Activated CD8-positive, alpha-beta T cell treated with anti-CD3 and anti-CD28 coated beads for 36 hours (primary cell): ENCODE data around the gene KRT73. TPM values are rescaled to one million over a fixed set of nuclear protein-coding genes. Genes with fewer than 3 reads are reported as not detected.
A peak's percentile ranks its signal among the peaks of the same experiment; 100 is the strongest.

ENCODE experiments used
- ATAC-seq: fragments of 200-7000 bp; cut with Tn5 transposase; one replicate; pipeline ENCODE4 v1.10.0; 2021; ENCODE audit warnings: mild to moderate bottlenecking, moderate library complexity
- CTCF ChIA-PET: fragments of 350-600 bp; sonication (Branson Sonifier 250); formaldehyde crosslinking; loops from one replicate; lab custom pipeline; 2021; ENCODE audit warnings: antibody characterized with exemption; lab: Charles Lee
- POLR2A ChIA-PET: fragments of 350-600 bp; sonication (Branson Sonifier 250); formaldehyde crosslinking; loops from one replicate; lab custom pipeline; 2021; ENCODE audit warnings: antibody characterized with exemption; lab: Charles Lee
- DNase-seq: peaks from one replicate; pipeline ENCODE4 v3.0.0-alpha.2; 2020
- H3K27ac Mint-ChIP-seq: one replicate; pipeline ENCODE4 v1.8.0; 2021; ENCODE audit warnings: mild to moderate bottlenecking, mixed read lengths
- H3K27me3 Mint-ChIP-seq: one replicate; pipeline ENCODE4 v1.8.0; 2021; ENCODE audit warnings: mixed read lengths
- H3K36me3 Mint-ChIP-seq: one replicate; pipeline ENCODE4 v1.8.0; 2021; ENCODE audit warnings: low read depth, mixed read lengths
- H3K4me1 Mint-ChIP-seq: one replicate; pipeline ENCODE4 v1.8.0; 2021; ENCODE audit warnings: low read depth, mixed read lengths
- H3K4me3 Mint-ChIP-seq: one replicate; pipeline ENCODE4 v1.8.0; 2021; ENCODE audit warnings: mild to moderate bottlenecking, moderate library complexity, mixed read lengths
- H3K9me3 Mint-ChIP-seq: one replicate; pipeline ENCODE4 v1.8.0; 2021; ENCODE audit warnings: mixed read lengths
- CTCF ChIP-seq: fragments of 200-600 bp; IDR thresholded peaks from one replicate; pipeline ENCODE4 v1.8.0; 2022; ENCODE audit warnings: antibody characterized with exemption, mild to moderate bottlenecking
- intact Hi-C: fragments of 100-400 bp; cut with micrococcal nuclease; formaldehyde crosslinking; loops from one replicate; pipeline ENCODE4 v1.10.0; 2022
- total RNA-seq, 2 experiments: library from RNA; stranded (reverse); gene quantifications; one replicate each; pipeline ENCODE4 v1.2.3, GENCODE V29; 2021

Gene KRT73
- total RNA-seq, 2 experiments from 2014 or later = 0.20 TPM; not detected in 1

GRCh38 chr12:52615208-52615868 lies 3.0 kb downstream of the KRT73 start:
- Mint-ChIP-seq H3K4me3 (peak overlapping the region; percentile 20), H3K27ac (peak overlapping the region; percentile 83), H3K36me3 (no peaks in the 10 kb centered on the region), H3K27me3 (no peaks in the 10 kb centered on the region), H3K4me1 (peaks cover 67% of the 10 kb centered on the region), H3K9me3 (no peaks in the 10 kb centered on the region)
- intact Hi-C loops = no loop called here
- ATAC-seq = peak; percentile 68
- CTCF ChIA-PET = no interaction called here
- POLR2A ChIA-PET = no interaction called here
- TF ChIP-seq CTCF = no peak
- DNase-seq = peak; percentile 54

GRCh38 chr12:52614381-52615207 lies 3.8 kb downstream of the KRT73 start:
- ChIA-PET CTCF (no interaction called here), POLR2A (no interaction called here)
- Mint-ChIP-seq H3K36me3 (no peaks in the 10 kb centered on the region), H3K4me3 (no peak overlapping the region), H3K27ac (peak overlapping the region; percentile 44), H3K9me3 (no peaks in the 10 kb centered on the region), H3K27me3 (no peaks in the 10 kb centered on the region), H3K4me1 (peaks cover 72% of the 10 kb centered on the region)
- no peak for TF ChIP-seq CTCF
- DNase-seq = no peak
- intact Hi-C loops = no loop called here
- ATAC-seq = peak; percentile 3

- ATAC-seq = no peak
- POLR2A ChIA-PET = no interaction called here
- no peaks in the 10 kb centered on the region for H3K36me3 Mint-ChIP-seq
- H3K4me3 Mint-ChIP-seq = no peak overlapping the region
- H3K27ac Mint-ChIP-seq = no peak overlapping the region
- CTCF ChIA-PET = no interaction called here
- peaks cover 82% of the 10 kb centered on the region for H3K4me1 Mint-ChIP-seq
- no peak for DNase-seq
- no peaks in the 10 kb centered on the region for H3K9me3 Mint-ChIP-seq
- TF ChIP-seq CTCF = no peak
- no peaks in the 10 kb centered on the region for H3K27me3 Mint-ChIP-seq
- intact Hi-C loops = no loop called here
Observed at GRCh38 chr12:52613384-52614030, 4.9 kb downstream of the KRT73 start.

GRCh38 chr12:52612431-52613383 lies 5.7 kb downstream of the KRT73 start:
- intact Hi-C loops = no loop called here
- H3K4me3 Mint-ChIP-seq = no peak overlapping the region
- no peak for TF ChIP-seq CTCF
- no peaks in the 10 kb centered on the region for H3K9me3 Mint-ChIP-seq
- peak overlapping the region; percentile 26 for H3K27ac Mint-ChIP-seq
- H3K4me1 Mint-ChIP-seq = peaks cover 89% of the 10 kb centered on the region
- H3K27me3 Mint-ChIP-seq = no peaks in the 10 kb centered on the region
- ChIA-PET POLR2A (no interaction called here), CTCF (interaction anchor here (1.3 kb wide), 1 partner anchor 272 kb away, joined by 5 read pairs; no protein-coding TSS in a partner anchor)
- H3K36me3 Mint-ChIP-seq = no peaks in the 10 kb centered on the region
- no peak for ATAC-seq
- DNase-seq = no peak
